GM19193 (cell line): ENCODE data around the gene PDZD4.

Source experiments
- POLR2A ChIP-seq: IDR thresholded peaks from 4 replicates; pipeline ENCODE4 v1.6.1; 2011; ENCODE audit not compliant: insufficient read depth, insufficient read length; ENCODE audit errors: extremely low read depth

The PDZD4 gene

DNA sequence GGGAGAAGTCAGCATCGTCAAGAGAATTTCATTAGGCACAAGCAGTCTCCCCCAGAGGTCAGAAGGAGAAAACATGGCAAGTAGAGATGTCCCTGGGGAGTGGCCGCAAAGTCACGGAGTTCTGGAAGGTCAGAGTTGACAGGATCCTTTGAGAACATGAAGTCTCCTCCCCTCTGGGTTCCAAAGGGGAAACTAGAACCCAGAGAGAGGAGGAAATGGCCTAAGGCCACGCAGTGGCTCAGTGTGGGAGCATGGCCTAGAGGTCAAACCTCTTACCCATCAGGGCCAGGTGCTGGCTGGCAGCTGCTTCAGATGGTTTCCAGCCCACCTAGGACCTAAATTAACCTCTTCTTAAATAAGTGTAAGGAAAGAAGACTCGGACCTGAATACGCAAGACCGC, 37.1 kb downstream of the PDZD4 start:
- TF ChIP-seq POLR2A = no peak

DNA sequence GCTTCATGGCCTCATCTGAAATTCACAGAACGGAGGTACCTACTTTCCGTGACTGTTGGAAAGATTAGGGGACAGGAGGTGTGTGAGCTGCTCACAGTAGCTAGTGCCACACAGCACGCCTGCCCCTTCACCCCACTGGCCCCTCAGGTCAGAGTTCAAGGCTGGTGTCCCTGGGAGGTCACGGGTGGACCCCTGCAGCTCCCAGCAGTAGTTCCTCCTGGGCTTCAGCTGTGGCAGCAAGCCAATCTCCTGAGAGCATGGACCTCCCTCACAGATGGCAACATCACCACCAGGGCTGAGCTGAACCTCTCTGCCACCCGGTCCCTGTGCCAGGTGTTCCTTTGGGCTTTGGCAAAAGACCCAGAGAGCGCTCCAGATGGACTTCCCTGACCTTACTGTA, 38.0 kb downstream of the PDZD4 start:
- TF ChIP-seq POLR2A = no peak

DNA sequence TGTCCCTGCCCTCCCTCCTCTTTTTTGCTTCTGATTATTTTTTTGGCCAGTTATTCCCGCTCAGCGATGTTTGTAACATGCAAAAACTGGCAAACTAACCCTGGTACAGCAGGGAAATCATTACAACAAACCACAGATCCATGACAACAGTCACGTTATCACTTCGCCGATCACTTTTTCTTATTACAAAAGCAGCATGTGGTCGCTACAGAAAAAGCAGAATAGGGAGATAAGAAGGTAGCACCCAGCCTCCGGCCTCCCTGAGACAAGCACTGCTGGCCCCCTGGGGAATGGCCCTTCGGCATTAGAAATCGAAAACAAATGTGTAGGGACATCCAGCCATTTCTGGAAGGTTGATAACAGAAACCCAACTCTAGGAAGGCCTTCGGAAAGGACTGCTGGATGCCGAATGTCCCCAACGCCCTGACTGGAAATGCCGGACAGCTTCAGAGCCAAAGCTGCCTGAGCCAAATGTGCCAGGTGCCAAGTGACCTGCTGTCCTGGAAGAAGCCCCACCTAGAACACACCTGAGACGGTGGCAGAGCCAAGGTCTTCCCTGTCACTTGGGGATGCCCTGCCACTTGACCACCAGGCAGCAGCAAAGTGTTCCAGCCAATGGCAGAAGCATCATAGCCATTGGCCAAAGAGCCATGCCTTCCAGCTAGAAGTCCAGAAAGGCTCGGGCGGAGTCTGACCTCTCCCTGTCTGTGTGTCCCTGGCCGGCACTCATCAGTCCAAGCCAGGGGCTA, 39.1 kb downstream of the PDZD4 start:
- TF ChIP-seq POLR2A = no peak

- no peak for TF ChIP-seq POLR2A
Measured at GRCh38 chrX:153789654-153790053, 40.7 kb downstream of the PDZD4 start.

- TF ChIP-seq POLR2A = no peak
Measured at GRCh38 chrX:153786669-153787068, 43.7 kb downstream of the PDZD4 start.

- no peak for TF ChIP-seq POLR2A
Measured at GRCh38 chrX:153784325-153784967, 45.9 kb downstream of the PDZD4 start.

DNA sequence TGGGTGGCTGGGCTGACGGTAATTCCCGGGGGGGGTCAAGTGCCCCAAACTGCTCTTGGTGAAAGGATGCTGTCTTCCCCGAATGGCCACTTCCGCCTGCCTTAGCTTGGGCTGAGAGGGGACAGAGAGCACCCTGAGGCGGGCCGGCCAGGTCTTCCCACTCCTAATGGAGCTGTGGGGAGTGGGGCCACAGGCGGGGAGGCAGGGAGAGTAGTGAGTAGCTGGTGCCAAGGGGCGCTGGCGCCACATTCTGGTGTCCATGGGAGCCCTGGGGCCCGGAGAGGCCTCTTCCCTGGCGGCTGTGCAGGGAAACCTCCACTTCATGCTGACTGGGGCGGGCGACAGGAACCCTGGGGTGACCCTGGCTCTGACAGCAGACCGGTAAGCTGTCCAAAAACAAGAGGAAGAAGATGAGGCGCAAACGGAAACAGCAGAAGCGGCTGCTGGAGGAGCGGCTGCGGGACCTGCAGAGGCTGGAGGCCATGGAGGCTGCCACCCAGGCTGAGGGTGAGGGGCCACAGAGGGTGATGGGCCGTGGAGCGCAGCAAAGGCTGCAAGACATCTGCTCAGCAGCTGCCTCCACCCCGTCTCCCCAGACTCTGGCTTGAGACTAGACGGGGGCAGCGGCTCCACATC, 46.8 kb downstream of the PDZD4 start:
- no peak for TF ChIP-seq POLR2A

- no peak for TF ChIP-seq POLR2A
Measured at GRCh38 chrX:153782871-153783270, 47.5 kb downstream of the PDZD4 start.

DNA sequence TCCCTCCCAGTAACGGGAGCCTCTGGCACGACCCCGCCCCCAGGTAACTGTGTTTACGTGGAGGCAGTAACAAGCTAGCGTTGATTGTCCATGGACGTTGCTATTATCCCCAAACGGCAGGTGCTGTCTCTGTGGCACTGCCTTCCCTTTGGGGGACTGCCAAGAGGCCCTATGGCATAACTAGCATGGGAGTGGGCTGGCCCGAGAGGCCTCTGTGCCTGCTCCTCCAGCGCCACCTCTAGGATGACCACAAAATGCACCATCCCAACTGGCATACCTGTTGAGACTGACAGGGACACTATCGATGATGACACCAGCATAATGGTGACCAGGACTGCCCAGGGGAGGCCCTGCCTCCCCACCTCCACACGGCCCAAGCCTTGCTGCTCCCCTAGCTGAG, 48.0 kb downstream of the PDZD4 start:
- TF ChIP-seq POLR2A = no peak

- TF ChIP-seq POLR2A = no peak
Measured at GRCh38 chrX:153781428-153782047, 48.8 kb downstream of the PDZD4 start.

DNA sequence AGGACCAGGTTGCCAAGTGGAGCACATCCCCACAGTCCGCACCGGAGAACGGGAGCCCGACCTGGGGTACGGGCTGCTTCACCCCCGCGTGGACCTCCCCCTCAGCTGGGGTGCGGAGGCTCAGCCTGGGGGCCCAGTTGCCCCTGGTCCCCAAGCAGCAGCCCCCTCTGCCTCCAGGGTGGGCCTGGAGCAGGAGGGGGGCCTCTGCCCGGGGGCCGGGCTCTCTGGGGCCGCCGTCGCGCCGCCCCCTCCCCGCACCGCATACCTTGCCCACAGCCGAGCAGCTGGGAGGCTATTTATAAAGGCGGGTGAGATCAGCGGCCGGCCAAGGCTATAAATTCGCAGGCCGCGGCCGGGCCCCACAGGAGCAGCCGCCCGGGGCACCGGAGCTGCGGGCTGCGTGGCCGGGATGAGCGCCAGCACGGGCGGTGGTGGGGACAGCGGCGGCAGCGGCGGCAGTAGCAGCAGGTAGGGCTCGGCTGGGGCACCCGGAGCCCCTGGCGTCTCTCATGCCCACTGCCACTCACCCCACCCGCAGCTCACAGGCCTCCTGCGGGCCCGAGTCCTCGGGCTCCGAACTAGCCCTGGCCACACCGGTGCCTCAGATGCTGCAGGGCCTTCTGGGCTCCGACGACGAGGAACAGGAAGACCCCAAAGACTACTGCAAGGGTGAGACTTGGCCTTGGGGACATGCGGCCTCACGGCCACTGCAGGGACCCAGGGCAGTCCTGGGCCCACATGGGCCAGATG, 49.5 kb downstream of the PDZD4 start, which contains the start of gene SRPK3:
Gene SRPK3, plus strand, starts transcription at position 364 of the 750 bp plus-strand sequence. Its CDS starts 46 bp downstream, at position 410.
- no peak for TF ChIP-seq POLR2A

DNA sequence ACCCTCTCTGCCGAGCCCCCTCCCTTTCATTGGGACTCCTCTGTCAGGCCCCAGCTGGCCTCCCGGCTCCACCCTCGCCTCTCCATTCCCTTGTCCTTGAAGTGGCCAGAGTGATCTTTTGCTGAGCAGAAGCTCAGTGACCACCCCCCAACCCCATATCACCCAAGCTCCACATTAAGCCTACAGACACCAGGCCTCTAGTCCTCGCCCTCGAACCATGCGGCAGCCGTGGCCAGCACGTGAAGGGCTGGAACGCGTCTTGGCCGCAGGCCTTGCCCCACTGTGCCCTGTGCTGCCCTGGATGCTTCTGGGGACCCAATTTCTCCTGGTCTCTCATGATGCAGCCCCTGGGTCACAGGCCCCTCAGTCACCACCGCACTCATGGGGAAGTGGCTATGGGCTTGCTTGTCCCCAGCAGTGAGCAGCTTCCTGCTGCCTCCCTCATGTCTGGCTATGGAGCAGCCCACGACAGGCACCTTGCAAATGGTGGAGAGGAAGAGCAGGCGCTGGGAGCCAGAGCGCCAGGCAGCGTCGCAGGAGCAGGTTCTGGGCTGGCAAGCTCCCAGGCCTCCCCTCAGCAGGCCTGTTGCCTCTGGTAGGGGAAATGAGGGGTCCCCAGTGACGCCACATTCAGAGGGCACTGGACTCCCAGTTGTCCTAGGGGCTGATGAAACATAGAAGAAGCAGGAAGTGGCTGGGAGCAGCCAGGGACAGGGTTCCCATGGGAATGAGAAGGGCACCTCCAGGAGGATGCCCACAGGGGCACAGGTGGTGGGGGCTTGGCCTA, 50.3 kb downstream of the PDZD4 start:
- TF ChIP-seq POLR2A = no peak

- no peak for TF ChIP-seq POLR2A
Measured at GRCh38 chrX:153778684-153779101, 51.7 kb downstream of the PDZD4 start.

GRCh38 chrX:153778181-153778580, 52.2 kb downstream of the PDZD4 start:
- TF ChIP-seq POLR2A = no peak

DNA sequence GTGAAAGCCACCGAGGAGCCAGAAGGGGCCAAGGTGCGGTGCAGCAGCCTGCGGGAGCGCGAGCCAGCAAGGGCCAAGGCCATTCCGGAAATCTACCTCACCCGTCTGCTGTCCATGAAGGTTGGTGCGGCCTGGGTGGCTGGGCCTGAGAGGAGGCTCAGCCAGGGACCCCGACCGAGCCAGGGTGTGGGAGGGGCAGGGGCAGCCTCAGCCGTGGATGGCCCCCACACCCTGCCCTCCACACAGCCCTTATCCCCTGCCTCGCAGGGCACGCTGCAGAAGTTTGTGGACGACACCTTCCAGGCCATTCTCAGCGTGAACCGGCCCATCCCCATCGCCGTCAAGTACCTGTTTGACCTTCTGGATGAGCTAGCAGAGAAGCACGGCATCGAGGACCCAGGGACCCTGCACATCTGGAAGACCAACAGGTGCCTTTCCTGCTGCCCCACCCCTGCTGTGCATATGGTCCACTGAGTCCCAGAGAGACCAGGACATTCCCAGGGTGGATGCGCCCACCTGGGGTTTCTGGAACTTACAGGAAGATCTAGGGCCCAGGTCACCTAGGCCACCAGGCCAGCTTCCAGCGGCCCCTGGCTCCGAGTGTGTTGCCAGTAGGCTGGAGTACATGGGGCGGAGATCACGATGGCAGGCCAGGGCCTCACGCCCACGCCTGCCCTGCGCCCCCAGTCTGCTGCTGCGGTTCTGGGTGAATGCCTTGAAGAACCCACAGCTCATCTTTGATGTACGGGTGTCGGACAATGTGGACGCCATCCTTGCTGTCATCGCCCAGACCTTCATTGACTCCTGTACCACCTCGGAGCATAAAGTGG, 52.9 kb downstream of the PDZD4 start:
- no peak for TF ChIP-seq POLR2A
